NCI-H526 (cell line): ENCODE results near the gene FIBP.

Experiments
- DNase-seq, 2 experiments: peaks; one replicate each; lab custom pipeline; 2025; lab: John Stamatoyannopoulos, UW

Gene FIBP

GRCh38 chr11:65870706-65871681 is 17.3 kb downstream of the FIBP start:
- peak in 1 of 2 experiments; percentile 37 for DNase-seq

DNA sequence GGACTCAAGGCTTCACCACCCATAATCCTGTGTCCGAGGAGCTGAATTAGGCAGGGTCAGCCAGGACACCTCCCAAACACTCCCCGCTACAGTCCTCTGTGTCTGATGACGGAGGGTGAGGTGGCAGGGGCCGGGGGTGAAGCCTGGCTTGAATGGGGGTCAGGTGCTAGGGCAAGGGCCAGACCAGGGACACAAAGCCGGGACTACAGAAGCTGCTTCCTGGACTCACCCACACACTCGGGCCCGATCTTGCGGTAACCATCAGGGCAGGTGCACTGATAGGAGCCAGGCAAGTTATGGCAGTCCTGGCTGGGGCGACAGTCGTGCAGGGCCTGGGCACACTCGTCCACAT is 18.0 kb downstream of the FIBP start:
- no peak for DNase-seq

- peak in 1 of 2 experiments; percentile 46 for DNase-seq
These were observed 18.5 kb downstream of the FIBP start for GRCh38 chr11:65869643-65870306.

DNA sequence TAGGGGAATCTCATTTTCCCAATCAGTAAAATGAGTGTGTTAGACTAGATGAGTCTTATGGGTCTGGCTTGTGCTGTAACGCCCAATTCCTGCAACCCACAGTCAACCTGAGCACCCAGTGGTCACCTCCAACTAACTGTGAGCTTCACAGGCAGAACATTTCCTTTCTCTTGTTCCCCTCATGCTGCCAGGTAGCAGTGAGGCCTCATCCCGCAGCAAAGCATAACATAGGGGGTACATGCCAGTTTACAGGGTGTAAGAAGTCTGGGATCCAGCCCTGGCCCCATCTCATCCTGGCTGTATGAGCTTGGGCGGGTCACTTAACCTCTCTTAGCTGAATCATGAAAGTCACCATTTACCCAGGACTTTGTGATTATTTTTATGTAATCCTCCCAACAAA is 19.4 kb downstream of the FIBP start:
- no peak for DNase-seq

- peak; percentile 26 to 53 for DNase-seq
These were observed 20.1 kb downstream of the FIBP start for GRCh38 chr11:65868076-65868667.

- no peak for DNase-seq
These were observed 20.8 kb downstream of the FIBP start for GRCh38 chr11:65867284-65868071.

DNA sequence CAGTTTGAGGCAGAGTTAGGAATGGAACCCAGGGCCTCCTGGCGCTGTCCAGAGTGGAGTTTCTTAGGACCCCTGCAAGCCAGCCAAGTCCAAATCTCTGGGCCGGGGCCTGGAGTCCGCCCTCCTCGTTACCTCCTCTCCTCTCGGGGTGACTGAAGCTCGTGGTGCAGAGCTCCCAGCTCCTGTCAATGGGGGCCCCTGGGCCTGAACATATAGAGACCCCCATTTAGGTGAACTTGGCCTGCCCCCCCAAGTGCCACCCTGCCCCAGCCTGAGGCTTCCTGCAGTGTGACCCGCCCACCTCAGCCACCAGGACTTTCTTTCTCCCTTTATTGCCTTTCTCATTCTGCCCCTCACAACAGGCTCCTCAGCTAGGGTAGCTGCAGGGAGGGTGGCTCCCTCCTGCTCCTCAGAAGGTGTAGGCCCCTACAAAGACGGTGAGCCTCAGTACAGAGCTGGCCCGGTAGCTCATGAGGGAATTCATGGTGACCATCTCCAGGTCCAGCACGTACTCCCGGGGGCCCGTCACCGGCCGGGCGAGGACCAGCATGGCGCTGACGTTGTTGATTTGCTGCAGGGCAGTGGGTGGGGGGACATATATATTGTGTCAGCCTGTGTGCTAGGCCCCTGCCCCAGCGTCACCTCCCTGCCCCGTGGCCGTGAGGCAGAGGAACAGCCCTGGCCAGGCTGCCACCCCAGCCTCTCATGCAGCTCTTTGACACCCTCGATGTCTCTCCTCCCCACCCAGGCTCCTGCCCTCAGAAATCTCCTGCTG is 21.6 kb downstream of the FIBP start:
- DNase-seq, result no peak

DNA sequence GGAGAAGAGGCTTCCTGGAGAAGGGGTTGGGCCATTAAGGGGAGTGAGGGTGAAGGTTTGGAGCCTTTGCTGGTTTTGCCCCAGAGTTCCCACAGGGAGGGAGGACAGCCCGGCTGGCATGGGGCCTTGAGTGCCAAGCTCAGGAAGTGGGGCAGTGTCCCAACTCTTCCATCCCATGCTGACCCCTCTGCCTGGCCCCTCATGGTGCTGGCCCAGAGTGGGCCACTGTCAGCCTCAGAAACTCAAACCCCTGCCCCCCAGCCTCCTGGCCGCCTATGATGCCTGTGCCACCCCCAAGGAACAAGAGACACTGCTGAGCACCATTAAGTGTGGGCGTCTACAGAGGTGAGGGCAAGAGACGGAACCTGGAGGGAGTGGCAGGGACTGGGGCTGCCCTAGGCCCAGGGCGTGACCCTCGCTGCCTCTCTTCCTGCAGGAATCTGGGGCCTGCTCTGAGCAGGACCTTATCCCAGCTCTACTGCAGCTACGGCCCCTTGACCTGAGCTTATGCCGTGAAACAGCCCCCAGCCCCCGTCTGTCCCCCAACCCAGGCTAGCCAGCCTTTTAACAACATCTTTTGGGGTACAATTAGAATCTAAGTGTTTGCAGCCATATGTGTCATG is 22.6 kb downstream of the FIBP start:
- DNase-seq, result no peak

DNA sequence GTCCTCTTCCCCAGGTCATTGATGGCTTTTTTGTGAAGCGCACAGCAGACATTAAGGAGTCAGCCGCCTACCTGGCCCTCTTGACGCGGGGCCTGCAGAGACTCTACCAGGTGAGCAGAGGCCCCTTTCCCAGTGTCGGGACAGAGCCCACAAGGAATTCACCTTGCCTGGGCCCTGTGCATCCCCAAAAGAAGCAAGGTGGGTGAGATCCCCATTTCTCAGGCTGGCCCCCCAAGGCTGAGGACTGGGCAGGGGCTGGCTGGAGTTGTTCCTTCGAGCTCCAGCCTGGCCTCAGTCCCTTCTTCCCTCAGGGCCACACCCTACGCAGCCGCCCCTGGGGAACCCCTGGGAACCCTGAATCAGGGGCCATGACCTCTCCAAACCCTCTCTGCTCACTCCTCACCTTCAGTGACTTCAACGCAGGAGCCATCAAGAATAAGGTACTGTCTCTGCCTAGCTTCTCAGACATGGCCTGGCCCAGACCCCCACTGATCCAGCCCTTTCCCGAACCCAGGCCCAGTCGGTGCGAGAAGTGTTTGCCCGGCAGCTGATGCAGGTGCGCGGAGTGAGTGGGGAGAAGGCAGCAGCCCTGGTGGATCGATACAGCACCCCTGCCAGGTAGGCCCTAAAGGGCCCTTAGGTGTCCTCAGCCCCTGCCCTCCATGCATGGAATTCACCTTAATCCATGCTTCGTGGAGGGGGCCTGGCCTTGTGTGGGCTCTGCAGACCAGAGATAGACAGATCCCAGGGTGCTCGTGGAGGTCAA is 23.4 kb downstream of the FIBP start:
- no peak for DNase-seq

DNA sequence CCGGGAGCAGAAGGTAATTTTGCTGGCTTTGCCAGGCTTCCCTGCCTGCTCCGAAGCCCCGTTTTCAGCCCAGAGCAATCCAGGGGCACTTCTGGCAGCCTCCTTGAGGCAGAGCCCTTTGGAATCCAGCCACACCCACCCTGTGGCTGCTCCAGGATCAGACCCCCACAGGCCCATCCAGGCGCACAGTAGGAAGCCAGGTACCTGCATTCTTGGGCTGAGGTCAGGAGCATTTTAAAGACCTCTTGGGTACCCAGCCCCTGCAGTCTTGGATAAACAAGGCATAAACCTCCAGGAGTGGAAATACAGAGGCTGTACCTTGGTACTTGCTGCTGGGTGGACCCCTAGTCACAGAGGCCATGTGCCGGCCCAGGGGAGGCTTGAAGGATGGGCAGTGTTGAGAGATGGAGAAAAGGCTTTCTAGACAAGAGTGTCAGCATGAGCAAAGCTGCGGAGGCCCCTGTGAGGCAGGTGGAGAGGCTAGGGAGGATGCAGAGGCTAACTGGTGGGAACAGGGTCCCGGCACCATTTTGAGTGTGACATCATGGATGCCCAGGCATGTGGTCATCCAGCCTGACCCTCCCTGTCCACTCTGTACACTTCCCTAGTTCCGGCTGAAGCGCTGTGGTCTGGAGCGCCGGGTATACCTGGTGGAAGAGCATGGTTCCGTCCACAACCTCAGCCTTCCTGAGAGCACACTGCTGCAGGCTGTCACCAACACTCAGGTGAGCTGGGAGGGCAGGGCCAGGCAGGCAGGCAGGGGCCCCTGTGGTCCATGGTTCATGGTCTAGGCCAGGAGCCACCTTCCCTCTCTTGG is 24.2 kb downstream of the FIBP start:
- no peak for DNase-seq

- no peak for DNase-seq
These were observed 25.1 kb downstream of the FIBP start for GRCh38 chr11:65862941-65863888.

GRCh38 chr11:65862191-65862735 is 26.0 kb downstream of the FIBP start:
- no peak for DNase-seq

DNA sequence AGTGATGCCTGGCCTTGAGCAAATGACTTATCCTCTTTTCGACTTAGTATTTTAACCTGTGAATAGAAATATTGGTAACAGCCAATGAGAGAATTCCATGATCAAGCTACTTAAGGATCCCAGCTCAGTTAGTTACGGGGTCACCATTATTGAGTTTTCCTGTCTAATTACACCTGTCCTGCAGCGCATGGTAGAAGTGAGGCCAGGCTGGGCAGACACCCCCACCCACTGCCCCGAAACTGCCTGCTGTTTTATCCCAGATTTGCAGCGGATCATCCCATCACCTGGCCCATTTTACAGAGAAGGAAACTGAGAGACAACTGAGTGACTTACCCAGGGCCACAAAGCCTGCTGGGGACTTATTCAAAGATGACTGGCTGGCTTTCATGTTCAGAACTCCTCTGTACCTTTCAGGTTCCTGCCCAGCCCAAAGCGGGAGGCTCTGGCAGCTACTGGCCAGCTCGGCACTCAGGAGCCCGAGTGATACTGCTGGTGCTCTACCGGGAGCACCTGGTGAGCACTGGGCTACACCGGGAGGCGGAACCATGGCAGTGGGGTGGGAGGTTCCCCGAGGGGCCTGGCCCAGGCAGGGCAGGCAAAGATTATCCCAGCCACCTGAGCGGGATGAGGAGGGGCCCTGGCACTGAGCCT is 26.6 kb downstream of the FIBP start:
- DNase-seq, result no peak

- DNase-seq, result peak in 1 of 2 experiments; percentile 62
These were observed 27.1 kb downstream of the FIBP start for GRCh38 chr11:65861165-65861505.

DNA sequence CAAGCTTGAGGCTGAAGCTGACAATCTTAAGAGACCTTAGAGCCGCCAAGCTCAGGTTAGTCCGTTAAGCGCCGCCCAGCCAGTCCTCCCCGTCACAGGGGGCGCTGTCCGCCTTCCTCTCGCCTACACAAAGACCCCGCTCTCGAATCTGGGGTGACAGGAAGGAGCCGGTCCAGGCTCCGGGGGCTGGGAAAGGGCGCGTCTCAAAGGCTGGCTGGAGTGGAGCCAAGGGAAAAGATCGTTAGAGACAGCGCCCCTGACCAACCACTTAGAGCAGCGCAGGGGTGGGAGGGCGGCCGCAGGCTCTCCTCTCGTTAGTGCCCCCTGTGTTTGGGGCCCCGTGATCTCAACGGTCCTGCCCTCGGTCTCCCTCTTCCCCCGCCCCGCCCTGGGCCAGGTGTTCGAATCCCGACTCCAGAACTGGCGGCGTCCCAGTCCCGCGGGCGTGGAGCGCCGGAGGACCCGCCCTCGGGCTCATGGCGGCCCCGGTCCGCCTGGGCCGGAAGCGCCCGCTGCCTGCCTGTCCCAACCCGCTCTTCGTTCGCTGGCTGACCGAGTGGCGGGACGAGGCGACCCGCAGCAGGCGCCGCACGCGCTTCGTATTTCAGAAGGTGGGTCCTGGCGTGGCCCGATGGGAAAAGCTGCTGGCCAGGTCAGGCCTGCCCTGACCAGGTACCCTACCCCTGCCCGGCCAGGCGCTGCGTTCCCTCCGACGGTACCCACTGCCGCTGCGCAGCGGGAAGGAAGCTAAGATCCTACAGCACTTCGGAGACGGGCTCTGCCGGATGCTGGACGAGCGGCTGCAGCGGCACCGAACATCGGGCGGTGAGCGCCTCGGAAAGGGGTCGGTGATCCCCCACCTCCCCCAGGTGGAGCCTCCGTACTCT is 27.8 kb downstream of the FIBP start, which contains the start of gene MUS81:
Gene MUS81, plus strand, starts transcription at position 156 of the 887 bp plus-strand sequence. Its CDS starts 321 bp downstream, at position 477.
- DNase-seq, result peak; percentile 94 to 98

DNA sequence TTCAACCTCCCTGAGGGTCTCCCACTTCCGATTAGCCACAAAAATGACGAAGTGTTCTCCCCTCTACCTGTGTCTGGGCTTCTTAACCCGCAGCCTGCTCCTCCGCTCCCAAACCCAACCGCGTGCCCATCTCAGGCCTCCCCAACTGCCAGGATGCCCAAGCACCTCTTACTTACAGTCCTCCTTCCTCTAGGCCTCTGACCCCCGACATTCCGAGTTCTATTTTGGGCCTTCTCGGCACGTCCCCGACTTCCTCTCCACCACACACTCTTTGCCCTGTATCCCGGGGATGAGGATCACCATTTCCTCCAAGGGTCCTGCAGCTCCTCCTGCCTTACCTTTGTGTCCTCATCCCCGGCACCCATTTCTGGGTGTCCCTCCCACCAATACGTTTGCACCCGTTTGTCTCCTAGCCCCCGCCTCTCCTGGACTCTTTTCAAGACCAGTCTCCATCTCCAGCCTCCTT is 28.4 kb downstream of the FIBP start:
- DNase-seq, result no peak
